K562 (cell line): ENCODE measurements around the gene TMEM30A. TPM values are rescaled to one million over a fixed set of nuclear protein-coding genes. Genes with fewer than 3 reads are reported as not detected.

Source experiments
- ARID3B ChIP-seq: fragments of 250-450 bp; sonication (Bioruptor Pico); IDR thresholded peaks from 2 replicates; pipeline ENCODE4 v1.4.0; 2020; ENCODE audit warnings: borderline replicate concordance
- CREBBP ChIP-seq: IDR thresholded peaks from one replicate; pipeline ENCODE4 v1.6.1; 2012; ENCODE audit warnings: low read depth, mild to moderate bottlenecking, control low read depth, inconsistent platforms, low read length
- E2F8 ChIP-seq: fragments of 450-650 bp; IDR thresholded peaks from 2 replicates; pipeline ENCODE4 v1.7.1; 2018; ENCODE audit warnings: mild to moderate bottlenecking, low read depth; ENCODE audit not compliant: partially characterized antibody
- FOXA3 ChIP-seq, 2 experiments: fragments of 450-650 bp in 1 of 2; sonication (generic) in 1 of 2; formaldehyde crosslinking; IDR thresholded peaks in 1 of 2; conservative IDR thresholded peaks in 1 of 2; 2 replicates each; pipeline versions ENCODE4 v1.4.0 to v1.8.0; 2020 to 2022; ENCODE audit warnings: mild to moderate bottlenecking in 2 of 2, missing genetic modification reagents in 1 of 2
- GABPA ChIP-seq: fragments of 200-800 bp; sonication (Bioruptor generic); conservative IDR thresholded peaks from 2 replicates; pipeline ENCODE4 v1.6.1; 2016; ENCODE audit warnings: low read depth, missing genetic modification characterization, missing compliant biosample characterization
- GATA2 ChIP-seq: sonication (generic); formaldehyde crosslinking; IDR thresholded peaks from 2 replicates; pipeline ENCODE4 v1.4.0; 2020; ENCODE audit warnings: mild to moderate bottlenecking, missing genetic modification reagents
- GTF2F1 ChIP-seq: IDR thresholded peaks from 2 replicates; pipeline ENCODE4 v1.6.1; 2011; ENCODE audit warnings: low read depth, low read length, improper control_type of control experiment
- NFYB ChIP-seq: IDR thresholded peaks from 2 replicates; pipeline ENCODE4 v1.6.1; 2011; ENCODE audit warnings: mild to moderate bottlenecking, moderate library complexity; ENCODE audit not compliant: insufficient read length; ENCODE audit errors: extremely low read depth
- PML ChIP-seq: IDR thresholded peaks from 2 replicates; pipeline ENCODE4 v1.6.1; 2012; ENCODE audit warnings: low read length, inconsistent platforms
- POLR2AphosphoS2 ChIP-seq: IDR thresholded peaks from 2 replicates; pipeline ENCODE4 v1.6.1; 2012; ENCODE audit warnings: low read length, improper control_type of control experiment
- RBM14 ChIP-seq: fragments of 200-400 bp; formaldehyde crosslinking; IDR thresholded peaks from 2 replicates; pipeline ENCODE4 v1.6.1; 2018; ENCODE audit warnings: low read depth, mild to moderate bottlenecking, low read length, moderate library complexity, borderline replicate concordance; ENCODE audit not compliant: insufficient read depth
- RFX1 ChIP-seq: fragments of 450-650 bp; IDR thresholded peaks from 2 replicates; pipeline ENCODE4 v1.6.1; 2016; ENCODE audit warnings: mild to moderate bottlenecking, moderate library complexity
- SREBF1 ChIP-seq: fragments of 150-350 bp; IDR thresholded peaks from 2 replicates; pipeline ENCODE4 v1.6.1; 2014; ENCODE audit warnings: antibody characterized with exemption, low read depth, low read length, borderline replicate concordance
- SRSF7 ChIP-seq: fragments of 200-400 bp; formaldehyde crosslinking; optimal IDR thresholded peaks from 2 replicates; pipeline ENCODE3; 2017; ENCODE audit warnings: mild to moderate bottlenecking, low read depth, low read length
- ZFP36 ChIP-seq: fragments of 150-350 bp; IDR thresholded peaks from 2 replicates; pipeline ENCODE4 v1.6.1; 2018; ENCODE audit warnings: low read length, low read depth; ENCODE audit not compliant: partially characterized antibody
- ZMIZ1 ChIP-seq, 2 experiments: fragments of 150-350 bp in 1 of 2; IDR thresholded peaks; 2 replicates each; pipeline ENCODE4 v1.6.1; 2012 to 2016; ENCODE audit warnings: low read depth in 2 of 2, low read length in 2 of 2, mild to moderate bottlenecking in 1 of 2, moderate library complexity in 1 of 2
- ZNF12 ChIP-seq: sonication (generic); formaldehyde crosslinking; IDR thresholded peaks from 2 replicates; pipeline ENCODE4 v1.4.0; 2020; ENCODE audit warnings: mild to moderate bottlenecking, missing genetic modification reagents
- ZNF277 ChIP-seq: fragments of 250-450 bp; sonication (Bioruptor Pico); IDR thresholded peaks from 2 replicates; pipeline ENCODE4 v1.8.0; 2022; ENCODE audit warnings: inconsistent platforms, mild to moderate bottlenecking, moderate library complexity, borderline replicate concordance
- polyA plus RNA-seq, 8 experiments: library from polyadenylated mRNA; depleted of rRNA in 4 of 8; stranded (reverse) in 5 of 8; unstranded in 3 of 8; fragments of >200 nt; fragmentation: Nextera tagmentation in 2 of 8; fragmentation: Illumina TruSeq in 1 of 8; extraction: Ambion mirVana in 2 of 8; extraction: Trizol in 1 of 8; gene quantifications; 2 replicates each; pipeline versions ENCODE4 v1.2.1 to v1.2.3, GENCODE V29; 2011 to 2014; ENCODE audit warnings: inconsistent platforms in 1 of 8, missing spikeins in 1 of 8
- total RNA-seq, 7 experiments: library from RNA; depleted of rRNA in 6 of 7; stranded (reverse); fragments of >200 nt in 6 of 7; fragmentation: Illumina TruSeq in 2 of 7; extraction: Trizol in 2 of 7; gene quantifications; 2 replicates each; pipeline versions ENCODE4 v1.2.1 to v1.2.3, GENCODE V29; 2011 to 2021; ENCODE audit warnings: low replicate concordance in 1 of 7

The TMEM30A gene
- total and polyA plus RNA-seq, 9 of the 15 experiments (the other 6 are each of a cell fraction or from before 2014, with no cell fraction given) = 6.5 to 31.2 (median 16.3) TPM

- TF ChIP-seq ZFP36 (no peak), GTF2F1 (no peak; the same call in 1 of the 2 replicates), POLR2AphosphoS2 (peak; percentile 52; the same call in 1 of the 2 replicates), E2F8 (peak; percentile 85), SREBF1 (no peak), NFYB (no peak), GATA2 (CRISPR knock-in tag) (no peak), GABPA (peak; percentile 95), FOXA3 (CRISPR knock-in tag; conservative IDR thresholded peaks at IDR 0.05 in 1 of 2, IDR thresholded peaks at IDR 0.05 in 1 of 2) (no peak), PML (peak; percentile 61), ZNF12 (CRISPR knock-in tag) (no peak), SRSF7 (no peak), CREBBP (no peak), RBM14 (no peak), ZMIZ1 (IDR thresholded peaks at IDR 0.05; ENCODE audit: low read depth in 2 of 2, low read length in 2 of 2) (no peak), ARID3B (no peak), ZNF277 (CRISPR knock-in tag) (no peak), RFX1 (no peak)
Measured at GRCh38 chr6:75284632-75285282, at the start of gene TMEM30A (continued).
